B cell (primary cell): ENCODE results near the gene ZNF496. TPM values are rescaled to one million over a fixed set of nuclear protein-coding genes. Genes with fewer than 3 reads are reported as not detected.
"Not testable (repeated sequence)": the region's sequence is repeated elsewhere in the genome, so short reads cannot be mapped to it uniquely, and the experiment has no call there.

Experiments
- ATAC-seq: fragments of 200-7000 bp; cut with Tn5 transposase; one replicate; pipeline ENCODE4 v1.10.0; 2021; ENCODE audit warnings: low read depth, mild to moderate bottlenecking, moderate number of reproducible peaks, moderate library complexity
- CTCF ChIA-PET: fragments of 350-600 bp; sonication (Branson Sonifier 250); formaldehyde crosslinking; loops from one replicate; lab custom pipeline; 2021; ENCODE audit warnings: antibody characterized with exemption, inconsistent platforms; lab: Charles Lee
- POLR2A ChIA-PET: fragments of 350-600 bp; sonication (Branson Sonifier 250); formaldehyde crosslinking; loops from one replicate; lab custom pipeline; 2021; ENCODE audit warnings: antibody characterized with exemption; lab: Charles Lee
- DNase-seq: peaks from one replicate; pipeline ENCODE4 v3.0.0; 2013
- H2AFZ ChIP-seq: 2 replicates; pipeline ENCODE4 v1.6.1; 2012; ENCODE audit warnings: mild to moderate bottlenecking, low read depth, low read length; ENCODE audit not compliant: insufficient read depth, poor library complexity, severe bottlenecking
- H3K27ac ChIP-seq, 2 donors: 1 replicate in 1 of 2; 2 replicates in 1 of 2; pipeline ENCODE4 v1.5.1; 2012 to 2013; ENCODE audit warnings: low read length in 2 of 2, mild to moderate bottlenecking in 2 of 2, moderate library complexity in 1 of 2
- H3K27me3 ChIP-seq, 4 experiments: fragments of 200-600 bp in 1 of 4; sonication (generic) in 1 of 4; replicated peaks in 1 of 4; 1 replicate in 2 of 4; 2 replicates in 2 of 4; pipeline versions ENCODE4 v1.6.1 to v1.7.0; 2013 to 2016; ENCODE audit warnings: low read length in 3 of 4, mild to moderate bottlenecking in 2 of 4, mixed read lengths in 1 of 4, moderate library complexity in 1 of 4; ENCODE audit not compliant: insufficient read depth in 4 of 4, control insufficient read depth in 3 of 4; ENCODE audit errors: control extremely low read depth in 1 of 4
- H3K36me3 ChIP-seq, 2 experiments: replicated peaks in 1 of 2; 1 replicate in 1 of 2; 2 replicates in 1 of 2; pipeline versions ENCODE4 v1.6.1 to v1.7.1; 2013; ENCODE audit warnings: low read length in 1 of 2; ENCODE audit not compliant: insufficient read depth in 2 of 2, control insufficient read depth in 1 of 2; ENCODE audit errors: control extremely low read depth in 1 of 2, extremely low read depth in 1 of 2
- H3K4me1 ChIP-seq, 2 donors: fragments of 200-600 bp in 1 of 2; sonication (generic) in 1 of 2; 1 replicate in 1 of 2; 2 replicates in 1 of 2; pipeline versions ENCODE4 v1.5.1 to v1.6.1; 2013 to 2017; ENCODE audit warnings: low read length in 2 of 2; ENCODE audit not compliant: control insufficient read depth in 2 of 2, insufficient read depth in 2 of 2
- H3K4me2 ChIP-seq: replicated peaks from 2 replicates; pipeline ENCODE3; 2012; ENCODE audit warnings: mild to moderate bottlenecking, low read depth, low read length; ENCODE audit not compliant: poor library complexity, severe bottlenecking
- H3K4me3 ChIP-seq, 5 experiments: fragments of 200-600 bp in 1 of 5; sonication (generic) in 1 of 5; 1 replicate in 3 of 5; 2 replicates in 2 of 5; pipeline versions ENCODE4 v1.5.1 to v1.7.0; 2011 to 2016; ENCODE audit warnings: low read length in 4 of 5, mild to moderate bottlenecking in 4 of 5, low read depth in 2 of 5, control low read depth in 1 of 5, moderate library complexity in 1 of 5; ENCODE audit not compliant: insufficient read depth in 1 of 5; ENCODE audit errors: control extremely low read depth in 1 of 5, extremely low read depth in 1 of 5
- H3K79me2 ChIP-seq: fragments of 200-600 bp; sonication (generic); one replicate; pipeline ENCODE4 v1.6.0; 2016; ENCODE audit warnings: low read length; ENCODE audit not compliant: control insufficient read depth, insufficient read depth
- H3K9ac ChIP-seq: fragments of 200-600 bp; sonication (generic); 2 replicates; pipeline ENCODE4 v1.6.1; 2017; ENCODE audit warnings: mild to moderate bottlenecking, low read length, moderate library complexity
- H3K9me3 ChIP-seq, 3 donors: one replicate each; pipeline versions ENCODE4 v1.6.1 to v1.7.1; 2013; ENCODE audit warnings: low read length in 2 of 3; ENCODE audit not compliant: control insufficient read depth in 2 of 3, insufficient read depth in 1 of 3; ENCODE audit errors: control extremely low read depth in 1 of 3
- H4K20me1 ChIP-seq: 2 replicates; pipeline ENCODE4 v1.6.0; 2012; ENCODE audit warnings: mild to moderate bottlenecking, low read length; ENCODE audit not compliant: insufficient read depth, control insufficient read depth, poor library complexity, severe bottlenecking
- H3K27ac Mint-ChIP-seq: one replicate; pipeline ENCODE4 v1.8.0; 2021; ENCODE audit warnings: mixed read lengths
- H3K27me3 Mint-ChIP-seq: one replicate; pipeline ENCODE4 v1.8.0; 2021; ENCODE audit warnings: mixed read lengths
- H3K4me1 Mint-ChIP-seq: one replicate; pipeline ENCODE4 v1.8.0; 2021; ENCODE audit warnings: mixed read lengths
- H3K4me3 Mint-ChIP-seq: one replicate; pipeline ENCODE4 v1.8.0; 2021; ENCODE audit warnings: mixed read lengths
- H3K9me3 Mint-ChIP-seq: one replicate; pipeline ENCODE4 v1.8.0; 2022; ENCODE audit warnings: mixed read lengths; ENCODE audit not compliant: insufficient read depth
- EZH2 ChIP-seq: IDR thresholded peaks from 2 replicates; pipeline ENCODE4 v1.6.1; 2012; ENCODE audit warnings: borderline replicate concordance, low read depth, mild to moderate bottlenecking, moderate library complexity, low read length; ENCODE audit not compliant: insufficient read depth, poor library complexity, severe bottlenecking
- WGBS: methylation state at CpG from one replicate; pipeline ENCODE4 v1.1.5; 2013; ENCODE audit warnings: missing lambda C conversion rate; ENCODE audit not compliant: insufficient coverage; 5-methylcytosine and 5-hydroxymethylcytosine counted together
- intact Hi-C: fragments of 100-400 bp; cut with micrococcal nuclease; formaldehyde crosslinking; loops from one replicate; pipeline ENCODE4 v1.10.0; 2022
- polyA plus RNA-seq: library from polyadenylated mRNA; depleted of rRNA; stranded (reverse); fragments of >200 nt; gene quantifications from 2 replicates; pipeline ENCODE4 v1.2.3, GENCODE V29; 2012
- total RNA-seq, 2 donors: library from RNA; stranded (reverse); fragments of 120-200 nt in 1 of 2; gene quantifications; 1 replicate in 1 of 2; 2 replicates in 1 of 2; pipeline versions ENCODE4 v1.2.3 to v1.2.4, GENCODE V29; 2013 to 2022
- TF ChIP-seq, protein P1 (sequence below): fragments of 200-600 bp; IDR thresholded peaks from one replicate; pipeline ENCODE4 v1.8.0; 2022; ENCODE audit warnings: antibody characterized with exemption, mild to moderate bottlenecking

Gene ZNF496
- total and polyA plus RNA-seq, 2 donors (not counting 1 experiment from before 2014, with no cell fraction given), result 9.9 to 22.6 TPM

DNA sequence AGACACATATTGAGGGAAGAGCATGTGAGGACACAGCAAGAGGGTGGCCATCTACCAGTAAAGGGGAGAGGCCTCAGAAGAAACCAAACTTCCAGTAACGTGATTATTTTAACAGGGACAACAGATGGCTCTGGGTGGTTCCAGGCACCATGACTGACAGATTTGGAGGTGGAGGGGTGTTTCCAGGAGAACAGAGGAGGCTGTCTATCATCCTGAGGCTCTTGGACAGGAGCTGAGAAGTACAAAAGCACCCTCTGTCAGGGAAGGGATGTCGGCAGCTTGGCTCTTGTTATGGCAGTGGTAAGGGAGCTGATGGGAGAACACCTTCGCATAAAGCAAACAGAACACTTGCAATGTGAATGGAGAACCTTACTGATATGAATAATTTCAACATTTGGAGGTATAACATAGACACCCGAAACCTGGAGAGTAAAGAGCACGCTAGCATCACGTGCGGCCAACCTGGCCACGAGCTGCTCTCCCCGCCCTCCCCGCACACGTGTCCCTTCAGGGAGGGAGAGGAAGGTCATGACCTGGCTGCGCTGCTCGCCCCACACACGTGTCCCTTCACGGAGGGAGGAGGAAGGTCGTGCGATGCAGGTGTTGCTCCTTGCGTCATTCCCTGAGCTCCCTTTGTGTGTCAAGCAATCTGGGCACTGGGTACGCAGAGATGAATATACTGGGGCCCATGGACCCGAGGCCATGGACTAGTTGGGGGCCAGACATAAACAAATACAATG lies 46.8 kb upstream of the ZNF496 start:
- no peak overlapping the region for H3K27ac Mint-ChIP-seq
- DNase-seq (no peak), ATAC-seq (no peak)
- Histone ChIP-seq H3K27ac (no peak overlapping the region), H3K4me3 (no peak overlapping the region), H3K36me3 (no peaks in the 10 kb centered on the region), H3K4me1 (no peaks in the 10 kb centered on the region), H2AFZ (no peak overlapping the region), H3K27me3 (peaks cover 0 to 3% (median 0%) of the 10 kb centered on the region in 4 experiments), H3K9ac (no peak overlapping the region), H4K20me1 (no peaks in the 10 kb centered on the region), H3K9me3 (peaks cover 0 to 3% (median 0%) of the 10 kb centered on the region in 3 donors), H3K4me2 (no peak overlapping the region), H3K79me2 (no peaks in the 10 kb centered on the region)
- POLR2A ChIA-PET, result no interaction called here
- H3K4me3 Mint-ChIP-seq, result no peak overlapping the region
- H3K4me1 Mint-ChIP-seq, result peaks cover 3% of the 10 kb centered on the region
- intact Hi-C loops, result no loop called here
- CTCF ChIA-PET, result no interaction called here
- TF ChIP-seq, protein P1, sequence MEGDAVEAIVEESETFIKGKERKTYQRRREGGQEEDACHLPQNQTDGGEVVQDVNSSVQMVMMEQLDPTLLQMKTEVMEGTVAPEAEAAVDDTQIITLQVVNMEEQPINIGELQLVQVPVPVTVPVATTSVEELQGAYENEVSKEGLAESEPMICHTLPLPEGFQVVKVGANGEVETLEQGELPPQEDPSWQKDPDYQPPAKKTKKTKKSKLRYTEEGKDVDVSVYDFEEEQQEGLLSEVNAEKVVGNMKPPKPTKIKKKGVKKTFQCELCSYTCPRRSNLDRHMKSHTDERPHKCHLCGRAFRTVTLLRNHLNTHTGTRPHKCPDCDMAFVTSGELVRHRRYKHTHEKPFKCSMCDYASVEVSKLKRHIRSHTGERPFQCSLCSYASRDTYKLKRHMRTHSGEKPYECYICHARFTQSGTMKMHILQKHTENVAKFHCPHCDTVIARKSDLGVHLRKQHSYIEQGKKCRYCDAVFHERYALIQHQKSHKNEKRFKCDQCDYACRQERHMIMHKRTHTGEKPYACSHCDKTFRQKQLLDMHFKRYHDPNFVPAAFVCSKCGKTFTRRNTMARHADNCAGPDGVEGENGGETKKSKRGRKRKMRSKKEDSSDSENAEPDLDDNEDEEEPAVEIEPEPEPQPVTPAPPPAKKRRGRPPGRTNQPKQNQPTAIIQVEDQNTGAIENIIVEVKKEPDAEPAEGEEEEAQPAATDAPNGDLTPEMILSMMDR, result no peak
- TF ChIP-seq EZH2, result no peak
- no peaks in the 10 kb centered on the region for H3K9me3 Mint-ChIP-seq
- 86% methylated on average over 18 of the region's 20 CpGs for WGBS
- peaks cover 20% of the 10 kb centered on the region for H3K27me3 Mint-ChIP-seq

DNA sequence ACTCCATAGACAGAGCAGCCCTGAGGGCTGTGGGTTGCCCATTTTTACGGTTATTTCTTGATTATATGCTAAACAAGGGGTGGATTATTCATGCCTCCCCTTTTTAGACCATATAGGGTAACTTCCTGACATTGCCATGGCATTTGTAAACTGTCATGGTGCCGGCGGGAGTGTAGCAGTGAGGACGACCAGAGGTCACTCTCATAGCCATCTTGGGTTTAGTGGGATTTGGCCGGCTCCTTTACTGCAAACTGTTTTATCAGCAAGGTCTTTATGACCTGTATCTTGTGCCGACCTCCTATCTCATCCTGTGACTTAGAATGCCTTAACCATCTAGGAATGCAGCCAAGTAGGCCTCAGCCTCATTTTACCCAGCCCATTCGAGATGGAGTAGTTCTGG lies 46.0 kb upstream of the ZNF496 start:
- H3K9ac ChIP-seq, H3K4me1 Mint-ChIP-seq, H3K4me2 ChIP-seq, H3K27ac ChIP-seq, H3K27me3 ChIP-seq, H3K4me3 ChIP-seq, H3K4me3 Mint-ChIP-seq, H2AFZ ChIP-seq, ATAC-seq, intact Hi-C loops, H3K27ac Mint-ChIP-seq, CTCF ChIA-PET, H3K9me3 Mint-ChIP-seq, H3K36me3 ChIP-seq, H4K20me1 ChIP-seq, H3K9me3 ChIP-seq, DNase-seq, H3K4me1 ChIP-seq, H3K79me2 ChIP-seq, POLR2A ChIA-PET: not testable (repeated sequence)
- peaks cover 22% of the 10 kb centered on the region for H3K27me3 Mint-ChIP-seq
- 83% methylated on average over 1 of the region's 7 CpGs for WGBS
